AG04449 (cell line): Measurements from ENCODE around the gene OSGEPL1.

ENCODE experiments used
- CTCF ChIA-PET: fragments of 350-600 bp; formaldehyde crosslinking; extraction: SDS; loops from one replicate; lab custom pipeline; 2021; ENCODE audit warnings: antibody characterized with exemption; lab: Yijun Ruan, JAX
- POLR2A ChIA-PET: fragments of 400-600, 350-600 bp; formaldehyde crosslinking; extraction: SDS; loops from one replicate; lab custom pipeline; 2020; ENCODE audit warnings: antibody characterized with exemption, inconsistent platforms; lab: Yijun Ruan, JAX
- DNase-seq: peaks from one replicate; pipeline ENCODE4 v3.0.0-alpha.2; 2010; ENCODE audit warnings: low read depth, low spot score
- H3K4me3 ChIP-seq: 2 replicates; pipeline ENCODE4 v1.5.1; 2011; ENCODE audit warnings: low read depth, mild to moderate bottlenecking, control low read depth, low read length
- TF ChIP-seq, protein P1 (sequence below): IDR thresholded peaks from one replicate; pipeline ENCODE4 v1.5.1; 2011; ENCODE audit warnings: mild to moderate bottlenecking, moderate library complexity, low read length, control low read depth, inconsistent platforms; ENCODE audit not compliant: insufficient read depth; ENCODE audit errors: missing control alignments

OSGEPL1 gene

DNA sequence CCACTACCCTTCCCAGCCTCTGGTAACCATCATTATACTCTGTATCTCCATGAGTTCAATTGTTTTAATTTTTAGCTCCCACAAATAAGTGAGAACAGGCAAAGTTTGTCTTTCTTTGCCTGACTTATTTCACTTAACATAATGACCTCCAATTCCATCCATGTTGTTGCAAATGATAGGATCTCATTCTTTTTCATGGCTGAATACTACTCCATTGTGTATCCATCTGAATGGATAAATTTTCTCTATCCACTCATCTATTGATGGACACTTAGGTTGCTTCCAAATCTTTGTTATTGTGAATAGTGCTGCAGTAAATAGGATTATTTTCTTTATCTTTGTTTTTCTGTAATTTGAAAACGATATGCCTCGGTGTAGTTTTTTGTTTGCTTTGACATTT lies 61.9 kb downstream of the OSGEPL1 start:
- TF ChIP-seq, protein P1, sequence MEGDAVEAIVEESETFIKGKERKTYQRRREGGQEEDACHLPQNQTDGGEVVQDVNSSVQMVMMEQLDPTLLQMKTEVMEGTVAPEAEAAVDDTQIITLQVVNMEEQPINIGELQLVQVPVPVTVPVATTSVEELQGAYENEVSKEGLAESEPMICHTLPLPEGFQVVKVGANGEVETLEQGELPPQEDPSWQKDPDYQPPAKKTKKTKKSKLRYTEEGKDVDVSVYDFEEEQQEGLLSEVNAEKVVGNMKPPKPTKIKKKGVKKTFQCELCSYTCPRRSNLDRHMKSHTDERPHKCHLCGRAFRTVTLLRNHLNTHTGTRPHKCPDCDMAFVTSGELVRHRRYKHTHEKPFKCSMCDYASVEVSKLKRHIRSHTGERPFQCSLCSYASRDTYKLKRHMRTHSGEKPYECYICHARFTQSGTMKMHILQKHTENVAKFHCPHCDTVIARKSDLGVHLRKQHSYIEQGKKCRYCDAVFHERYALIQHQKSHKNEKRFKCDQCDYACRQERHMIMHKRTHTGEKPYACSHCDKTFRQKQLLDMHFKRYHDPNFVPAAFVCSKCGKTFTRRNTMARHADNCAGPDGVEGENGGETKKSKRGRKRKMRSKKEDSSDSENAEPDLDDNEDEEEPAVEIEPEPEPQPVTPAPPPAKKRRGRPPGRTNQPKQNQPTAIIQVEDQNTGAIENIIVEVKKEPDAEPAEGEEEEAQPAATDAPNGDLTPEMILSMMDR, result no peak
- ChIA-PET CTCF (interaction anchor here (1.3 to 5.3 kb wide), 4 partner anchors 10 to 41 kb away, joined by 3 to 122 read pairs (median 6); partner anchors contain the start of genes ANKAR and ASNSD1), POLR2A (no interaction called here)
- H3K4me3 ChIP-seq, result no peak overlapping the region
- DNase-seq, result no peak

DNA sequence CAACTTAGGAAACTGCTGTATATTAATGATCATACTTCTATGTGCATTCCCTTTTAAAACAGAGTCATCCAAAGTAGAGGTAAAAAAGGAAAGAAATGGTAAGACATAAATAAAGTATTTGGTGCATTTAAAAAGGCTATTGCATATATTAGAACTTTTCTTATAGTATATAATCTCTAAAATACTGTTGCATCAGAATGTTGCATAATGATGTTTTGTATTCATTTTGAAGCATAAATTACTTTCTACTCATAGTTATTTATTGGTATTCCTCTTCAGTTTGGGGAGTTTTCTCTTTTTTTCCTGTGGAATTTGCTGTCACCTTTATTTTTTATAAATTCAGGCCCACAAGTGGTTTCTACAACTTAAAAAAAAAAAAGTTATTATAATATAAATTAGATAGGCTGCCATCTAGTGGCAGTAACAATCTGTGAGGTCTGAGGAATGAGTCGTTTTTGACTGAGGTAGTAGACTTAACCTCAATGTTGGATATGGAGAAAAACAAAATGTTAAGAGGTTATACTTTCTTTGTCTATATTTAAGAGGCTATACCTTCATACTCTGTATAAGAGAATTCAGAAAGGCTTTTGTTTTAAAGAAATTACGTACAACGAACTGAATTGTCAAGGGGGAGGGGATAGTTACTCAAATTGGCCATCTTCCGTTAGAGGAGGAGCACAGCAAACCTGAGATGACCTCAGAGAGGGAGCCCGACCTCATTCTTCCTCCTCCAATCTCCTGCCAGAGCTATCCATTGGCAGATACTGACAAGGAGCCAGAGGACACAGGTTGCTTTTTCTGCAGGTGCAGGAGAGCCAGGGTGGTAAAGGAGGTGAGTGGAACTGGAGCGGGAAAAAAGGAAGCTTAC lies 64.3 kb downstream of the OSGEPL1 start:
- CTCF ChIA-PET, result interaction anchor here (0.7 to 5.3 kb wide), 17 partner anchors 9 to 63 kb away, joined by 3 to 122 read pairs (median 5); partner anchors contain the start of genes ANKAR and ASNSD1
- TF ChIP-seq, protein P1, result peak; percentile 11
- POLR2A ChIA-PET, result no interaction called here
- DNase-seq, result no peak
- no peak overlapping the region for H3K4me3 ChIP-seq
